CD14-positive monocyte (primary cell): ENCODE measurements around the gene SLC22A13. TPM values are rescaled to one million over a fixed set of nuclear protein-coding genes. Genes with fewer than 3 reads are reported as not detected.

Experiments used
- DNase-seq, 3 donors: peaks; one replicate each; pipeline ENCODE4 v3.0.0-alpha.2; 2011 to 2022
- H2AFZ ChIP-seq: 2 replicates; pipeline ENCODE4 v1.6.0; 2012; ENCODE audit warnings: mild to moderate bottlenecking, low read depth, low read length, inconsistent platforms; ENCODE audit not compliant: insufficient read depth, poor library complexity, severe bottlenecking
- H3K27ac ChIP-seq, 2 donors: 1 replicate in 1 of 2; 2 replicates in 1 of 2; pipeline ENCODE4 v1.5.1; 2012 to 2013; ENCODE audit warnings: low read length in 2 of 2, control low read depth in 1 of 2, inconsistent platforms in 1 of 2, low read depth in 1 of 2, mild to moderate bottlenecking in 1 of 2
- H3K27me3 ChIP-seq, 2 donors: one replicate each; pipeline versions ENCODE4 v1.6.0 to v1.6.1; 2011 to 2013; ENCODE audit warnings: low read length in 2 of 2; ENCODE audit not compliant: control insufficient read depth in 2 of 2, insufficient read depth in 2 of 2
- H3K36me3 ChIP-seq, 2 donors: replicated peaks in 1 of 2; 1 replicate in 1 of 2; 2 replicates in 1 of 2; pipeline versions ENCODE4 v1.5.1 to v1.6.1; 2012 to 2013; ENCODE audit warnings: low read length in 2 of 2, control low read depth in 1 of 2, inconsistent platforms in 1 of 2, mild to moderate bottlenecking in 1 of 2; ENCODE audit not compliant: insufficient read depth in 2 of 2, control insufficient read depth in 1 of 2
- H3K4me1 ChIP-seq, 2 donors: 1 replicate in 1 of 2; 2 replicates in 1 of 2; pipeline versions ENCODE4 v1.5.1 to v1.6.1; 2012 to 2013; ENCODE audit warnings: low read length in 2 of 2, control low read depth in 1 of 2, inconsistent platforms in 1 of 2, mild to moderate bottlenecking in 1 of 2, moderate library complexity in 1 of 2; ENCODE audit not compliant: insufficient read depth in 2 of 2, control insufficient read depth in 1 of 2
- H3K4me2 ChIP-seq: replicated peaks from 2 replicates; pipeline ENCODE3; 2012; ENCODE audit warnings: low read length, moderate library complexity, mild to moderate bottlenecking; ENCODE audit not compliant: poor library complexity, severe bottlenecking; ENCODE audit errors: extremely low read depth
- H3K4me3 ChIP-seq, 3 experiments: fragments of 200-600 bp in 1 of 3; sonication (generic) in 1 of 3; replicated peaks in 1 of 3; 1 replicate in 2 of 3; 2 replicates in 1 of 3; pipeline ENCODE4 v1.5.1; 2011 to 2013; ENCODE audit warnings: low read length in 3 of 3, mild to moderate bottlenecking in 3 of 3, control low read depth in 2 of 3, low read depth in 2 of 3, inconsistent platforms in 1 of 3, moderate library complexity in 1 of 3
- H3K79me2 ChIP-seq: 2 replicates; pipeline ENCODE4 v1.6.0; 2012; ENCODE audit warnings: mild to moderate bottlenecking, control low read depth, inconsistent platforms, low read length, moderate library complexity; ENCODE audit not compliant: insufficient read depth
- H3K9ac ChIP-seq: 2 replicates; pipeline ENCODE4 v1.6.0; 2017; ENCODE audit warnings: low read length, mild to moderate bottlenecking; ENCODE audit not compliant: insufficient read depth, poor library complexity, severe bottlenecking
- H3K9me3 ChIP-seq, 2 donors: replicated peaks in 1 of 2; 1 replicate in 1 of 2; 2 replicates in 1 of 2; pipeline versions ENCODE4 v1.5.1 to v1.6.1; 2012 to 2013; ENCODE audit warnings: low read length in 2 of 2, control low read depth in 1 of 2; ENCODE audit not compliant: control insufficient read depth in 1 of 2, insufficient read depth in 1 of 2
- H4K20me1 ChIP-seq: 2 replicates; pipeline ENCODE4 v1.6.0; 2012; ENCODE audit warnings: mild to moderate bottlenecking, low read length, control low read depth, moderate library complexity; ENCODE audit not compliant: insufficient read depth
- H3K27ac Mint-ChIP-seq, 7 donors: one replicate each; pipeline ENCODE4 v1.8.0; 2020; ENCODE audit warnings: mild to moderate bottlenecking in 7 of 7, mixed read lengths in 7 of 7, moderate library complexity in 6 of 7, inconsistent platforms in 2 of 7
- H3K27me3 Mint-ChIP-seq, 3 donors: one replicate each; pipeline ENCODE4 v1.8.0; 2021 to 2022; ENCODE audit warnings: low read depth in 3 of 3, mild to moderate bottlenecking in 3 of 3, mixed read lengths in 3 of 3, moderate library complexity in 3 of 3, inconsistent platforms in 1 of 3
- H3K36me3 Mint-ChIP-seq, 2 donors: one replicate each; pipeline ENCODE4 v1.8.0; 2020; ENCODE audit warnings: mixed read lengths in 2 of 2, inconsistent platforms in 1 of 2, mild to moderate bottlenecking in 1 of 2
- H3K4me1 Mint-ChIP-seq: one replicate; pipeline ENCODE4 v1.8.0; 2020; ENCODE audit warnings: mild to moderate bottlenecking, mixed read lengths
- H3K4me3 Mint-ChIP-seq, 2 donors: one replicate each; pipeline ENCODE4 v1.8.0; 2020; ENCODE audit warnings: mild to moderate bottlenecking in 2 of 2, mixed read lengths in 2 of 2, moderate library complexity in 1 of 2
- H3K9me3 Mint-ChIP-seq, 7 donors: one replicate each; pipeline ENCODE4 v1.8.0; 2020 to 2022; ENCODE audit warnings: mixed read lengths in 7 of 7, mild to moderate bottlenecking in 6 of 7, moderate library complexity in 6 of 7, inconsistent platforms in 2 of 7
- WGBS: methylation state at CpG from one replicate; pipeline ENCODE4 v1.1.5; 2013; ENCODE audit warnings: missing lambda C conversion rate; ENCODE audit not compliant: insufficient coverage; 5-methylcytosine and 5-hydroxymethylcytosine counted together
- intact Hi-C, 2 donors: fragments of 100-400 bp; cut with micrococcal nuclease; formaldehyde crosslinking; loops; one replicate each; pipeline versions ENCODE4 v1.15.0 to v1.15.1; 2023
- polyA plus RNA-seq, 3 donors: library from polyadenylated mRNA; depleted of rRNA in 1 of 3; unstranded in 2 of 3; stranded (reverse) in 1 of 3; fragments of 300-500 nt in 2 of 3; fragments of >200 nt in 1 of 3; fragmentation: Illumina TruSeq in 2 of 3; gene quantifications; 1 replicate in 2 of 3; 2 replicates in 1 of 3; pipeline ENCODE4 v1.2.3, GENCODE V29; 2012 to 2021
- TF ChIP-seq, protein P1 (sequence below): fragments of 200-600 bp; IDR thresholded peaks from one replicate; pipeline ENCODE4 v1.8.0; 2022; ENCODE audit warnings: antibody characterized with exemption, mild to moderate bottlenecking

Gene SLC22A13
- polyA plus RNA-seq, 3 donors = 0.19 TPM; not detected in 2

DNA sequence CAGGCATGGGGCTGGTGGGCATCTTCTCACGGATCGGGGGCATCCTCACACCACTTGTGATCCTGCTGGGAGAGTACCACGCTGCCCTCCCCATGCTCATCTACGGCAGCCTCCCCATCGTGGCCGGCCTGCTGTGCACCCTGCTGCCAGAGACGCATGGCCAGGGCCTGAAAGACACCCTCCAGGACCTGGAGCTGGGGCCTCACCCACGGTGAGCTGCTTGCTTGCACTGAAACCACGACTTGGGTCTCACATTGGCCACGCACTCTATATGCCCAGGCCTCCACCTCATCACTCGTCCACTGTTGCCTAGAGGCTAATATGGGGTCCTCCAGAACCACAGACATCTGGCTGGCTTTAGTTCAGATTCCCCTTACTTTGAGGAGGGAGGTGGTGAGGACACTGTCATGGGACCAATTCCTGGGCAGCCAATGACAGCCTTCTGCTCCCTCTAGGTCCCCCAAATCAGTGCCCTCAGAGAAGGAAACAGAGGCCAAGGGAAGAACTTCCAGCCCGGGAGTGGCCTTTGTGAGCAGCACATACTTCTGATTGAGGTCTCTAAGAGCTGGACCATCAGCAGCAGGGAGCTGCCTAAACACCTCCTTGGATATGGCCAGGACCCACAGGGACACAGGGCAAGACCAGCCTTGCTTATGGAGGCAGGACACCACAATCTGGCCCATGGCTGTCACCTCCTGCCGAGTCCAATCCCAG is 11.5 kb downstream of the SLC22A13 start:
- Histone ChIP-seq H3K9me3 (no peaks in the 10 kb centered on the region), H3K79me2 (no peaks in the 10 kb centered on the region), H3K9ac (no peak overlapping the region), H3K36me3 (no peaks in the 10 kb centered on the region), H2AFZ (no peak overlapping the region), H3K27me3 (no peaks in the 10 kb centered on the region), H3K27ac (no peak overlapping the region), H3K4me3 (no peak overlapping the region), H3K4me1 (no peaks in the 10 kb centered on the region), H3K4me2 (no peak overlapping the region), H4K20me1 (no peaks in the 10 kb centered on the region)
- WGBS = 98% methylated on average over 11 of the region's 13 CpGs
- H3K27ac Mint-ChIP-seq = no peak overlapping the region
- H3K27me3 Mint-ChIP-seq = peaks cover 0 to 6% (median 1%) of the 10 kb centered on the region in 3 donors
- TF ChIP-seq, protein P1, sequence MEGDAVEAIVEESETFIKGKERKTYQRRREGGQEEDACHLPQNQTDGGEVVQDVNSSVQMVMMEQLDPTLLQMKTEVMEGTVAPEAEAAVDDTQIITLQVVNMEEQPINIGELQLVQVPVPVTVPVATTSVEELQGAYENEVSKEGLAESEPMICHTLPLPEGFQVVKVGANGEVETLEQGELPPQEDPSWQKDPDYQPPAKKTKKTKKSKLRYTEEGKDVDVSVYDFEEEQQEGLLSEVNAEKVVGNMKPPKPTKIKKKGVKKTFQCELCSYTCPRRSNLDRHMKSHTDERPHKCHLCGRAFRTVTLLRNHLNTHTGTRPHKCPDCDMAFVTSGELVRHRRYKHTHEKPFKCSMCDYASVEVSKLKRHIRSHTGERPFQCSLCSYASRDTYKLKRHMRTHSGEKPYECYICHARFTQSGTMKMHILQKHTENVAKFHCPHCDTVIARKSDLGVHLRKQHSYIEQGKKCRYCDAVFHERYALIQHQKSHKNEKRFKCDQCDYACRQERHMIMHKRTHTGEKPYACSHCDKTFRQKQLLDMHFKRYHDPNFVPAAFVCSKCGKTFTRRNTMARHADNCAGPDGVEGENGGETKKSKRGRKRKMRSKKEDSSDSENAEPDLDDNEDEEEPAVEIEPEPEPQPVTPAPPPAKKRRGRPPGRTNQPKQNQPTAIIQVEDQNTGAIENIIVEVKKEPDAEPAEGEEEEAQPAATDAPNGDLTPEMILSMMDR = no peak
- no peak overlapping the region for H3K4me3 Mint-ChIP-seq
- peaks cover 2% of the 10 kb centered on the region for H3K4me1 Mint-ChIP-seq
- H3K9me3 Mint-ChIP-seq = no peaks in the 10 kb centered on the region
- DNase-seq = no peak
- no peaks in the 10 kb centered on the region for H3K36me3 Mint-ChIP-seq
- intact Hi-C loops = no loop called here

DNA sequence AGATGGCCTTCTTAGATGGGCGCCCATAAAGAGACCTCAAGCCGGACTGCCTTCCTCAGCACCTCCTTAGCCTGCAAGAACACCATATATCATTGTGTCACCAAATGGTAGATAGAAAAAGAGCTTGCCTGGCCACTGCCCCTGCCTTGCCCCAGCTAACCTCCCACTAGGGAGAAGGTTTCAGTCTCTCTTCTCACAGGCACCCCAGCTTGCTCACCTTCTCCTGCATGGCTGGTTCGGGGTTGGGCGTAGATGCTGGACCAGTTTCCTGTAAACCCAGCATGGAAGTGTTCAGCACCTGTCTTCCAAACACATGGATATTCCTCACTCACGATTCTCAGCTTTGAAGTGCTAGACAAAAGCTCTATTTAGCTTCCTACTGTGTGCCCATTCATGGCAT is 13.2 kb downstream of the SLC22A13 start:
- Histone ChIP-seq H2AFZ (no peak overlapping the region), H3K9me3 (no peaks in the 10 kb centered on the region), H4K20me1 (no peaks in the 10 kb centered on the region), H3K27me3 (no peaks in the 10 kb centered on the region), H3K27ac (no peak overlapping the region), H3K36me3 (no peaks in the 10 kb centered on the region), H3K79me2 (no peaks in the 10 kb centered on the region), H3K4me2 (no peak overlapping the region), H3K4me3 (no peak overlapping the region), H3K4me1 (no peaks in the 10 kb centered on the region), H3K9ac (no peak overlapping the region)
- Mint-ChIP-seq H3K27ac (peak overlapping the region in 1 of 7 donors; percentile 57), H3K4me1 (peaks cover 2% of the 10 kb centered on the region), H3K27me3 (peaks cover 0 to 6% (median 1%) of the 10 kb centered on the region in 3 donors), H3K36me3 (no peaks in the 10 kb centered on the region), H3K4me3 (no peak overlapping the region), H3K9me3 (no peaks in the 10 kb centered on the region)
- TF ChIP-seq, protein P1 = no peak
- WGBS = 88% methylated on average over 3 of the region's 5 CpGs
- DNase-seq = no peak
- intact Hi-C loops = no loop called here
